GM12878 (cell line): ENCODE data around the gene RPRD1B. TPM values are rescaled to one million over a fixed set of nuclear protein-coding genes. Genes with fewer than 3 reads are reported as not detected.

Experiments
- ATAC-seq: fragments of 200-7000 bp; cut with Tn5 transposase; 3 replicates; pipeline ENCODE4 v1.9.1; 2020; ENCODE audit warnings: mild to moderate bottlenecking, moderate library complexity
- BruUV-seq: library from RNA; stranded (reverse); fragments of 400-500 nt; replicated peaks from 2 replicates; lab custom pipeline; 2021; lab: Mats Ljungman, UMichigan
- CTCF ChIA-PET: fragments of 300-600 bp; sonication (Branson Sonifier 250); formaldehyde crosslinking; extraction: SDS; loops from one replicate; lab custom pipeline; 2021; ENCODE audit warnings: inconsistent platforms; lab: Yijun Ruan, JAX
- POLR2A ChIA-PET: fragments of 350-600 bp; formaldehyde crosslinking; extraction: SDS; loops from one replicate; lab custom pipeline; 2021; ENCODE audit warnings: inconsistent platforms; lab: Charles Lee
- RAD21 ChIA-PET: fragments of 300-600 bp; sonication (Branson Sonifier 250); formaldehyde crosslinking; loops from one replicate; lab custom pipeline; 2023; ENCODE audit warnings: antibody characterized with exemption; ENCODE audit not compliant: unreplicated experiment; lab: Charles Lee
- SMC1A ChIA-PET: fragments of 300-600 bp; sonication (Branson Sonifier 250); formaldehyde crosslinking; loops from one replicate; lab custom pipeline; 2023; ENCODE audit not compliant: unreplicated experiment, uncharacterized antibody; lab: Charles Lee
- DNase-seq: peaks from one replicate; pipeline ENCODE4 v3.0.0-alpha.2; 2011; ENCODE audit warnings: low read depth, low spot score
- FAIRE-seq: peaks from 3 replicates; lab custom pipeline; 2011; peaks lifted over from hg19 to GRCh38; lab: Jason Lieb, UNC
- H2AFZ ChIP-seq: 2 replicates; pipeline ENCODE4 v1.6.0; 2011; ENCODE audit warnings: low read depth, low read length, control low read depth; ENCODE audit not compliant: control insufficient read depth
- H3K27ac ChIP-seq: 2 replicates; pipeline ENCODE4 v1.5.1; 2011; ENCODE audit warnings: control low read depth; ENCODE audit not compliant: control insufficient read depth, insufficient read depth
- H3K27me3 ChIP-seq, 2 experiments: replicated peaks in 1 of 2; 2 replicates each; pipeline versions ENCODE4 v1.6.0 to v1.6.1; 2011; ENCODE audit warnings: low read length in 1 of 2; ENCODE audit not compliant: control insufficient read depth in 2 of 2, insufficient read depth in 2 of 2
- H3K36me3 ChIP-seq, 2 experiments: 2 replicates each; pipeline ENCODE4 v1.5.1; 2011; ENCODE audit warnings: low read length in 1 of 2; ENCODE audit not compliant: control insufficient read depth in 2 of 2, insufficient read depth in 2 of 2
- H3K4me1 ChIP-seq: 2 replicates; pipeline ENCODE4 v1.6.1; 2011; ENCODE audit warnings: mild to moderate bottlenecking, low read length, moderate library complexity, mixed read lengths; ENCODE audit not compliant: control insufficient read depth, insufficient read depth
- H3K4me2 ChIP-seq: 2 replicates; pipeline ENCODE4 v1.6.0; 2011; ENCODE audit warnings: control low read depth; ENCODE audit not compliant: control insufficient read depth, insufficient read depth
- H3K4me3 ChIP-seq: fragments of 200-600 bp; sonication (generic); 2 replicates; pipeline ENCODE4 v1.5.1; 2016
- H3K79me2 ChIP-seq: 2 replicates; pipeline ENCODE4 v1.6.0; 2011; ENCODE audit warnings: low read length; ENCODE audit not compliant: control insufficient read depth, insufficient read depth
- H3K9ac ChIP-seq: 2 replicates; pipeline ENCODE4 v1.8.0; 2011; ENCODE audit warnings: low read length, control low read depth, mixed read lengths; ENCODE audit not compliant: control insufficient read depth, insufficient read depth
- H3K9me3 ChIP-seq: replicated peaks from 3 replicates; pipeline ENCODE4 v1.5.1; 2011; ENCODE audit warnings: mild to moderate bottlenecking, low read length; ENCODE audit not compliant: control insufficient read depth, insufficient read depth
- H4K20me1 ChIP-seq: 2 replicates; pipeline ENCODE4 v1.6.0; 2011; ENCODE audit not compliant: control insufficient read depth, insufficient read depth
- HDGF ChIP-seq: fragments of 450-650 bp; IDR thresholded peaks from 2 replicates; pipeline ENCODE4 v1.6.1; 2016; ENCODE audit warnings: antibody characterized with exemption
- ZNF384 ChIP-seq: IDR thresholded peaks from 2 replicates; pipeline ENCODE4 v1.6.1; 2012; ENCODE audit warnings: low read depth, mild to moderate bottlenecking, low read length, improper control_type of control experiment, borderline replicate concordance
- WGBS: methylation state at CpG from one replicate; pipeline ENCODE4 v1.1.6; 2016; ENCODE audit warnings: low lambda C conversion rate; ENCODE audit not compliant: insufficient replicate concordance, insufficient coverage; ENCODE audit errors: missing lambda C conversion rate; 5-methylcytosine and 5-hydroxymethylcytosine counted together
- in situ Hi-C: fragments of 300-500 bp; cut with MboI; formaldehyde crosslinking; loops from 9 replicates; pipeline ENCODE4 v1.14.3; 2018; ENCODE audit warnings: mixed read lengths
- intact Hi-C: fragments of 100-400 bp; cut with micrococcal nuclease; formaldehyde crosslinking; loops from one replicate; pipeline ENCODE4 v1.14.2; 2022; ENCODE audit not compliant: unreplicated experiment
- polyA plus RNA-seq, 11 experiments: library from polyadenylated mRNA; depleted of rRNA in 4 of 11; unstranded in 6 of 11; stranded (reverse) in 5 of 11; fragments of >200 nt; fragmentation: Nextera tagmentation in 4 of 11; fragmentation: Illumina TruSeq in 1 of 11; extraction: Ambion mirVana in 4 of 11; extraction: Trizol in 1 of 11; gene quantifications; 1 replicate in 1 of 11; 2 replicates in 10 of 11; pipeline versions ENCODE4 v1.2.1 to v1.2.3, GENCODE V29; 2011 to 2016; ENCODE audit warnings: inconsistent platforms in 2 of 11, missing spikeins in 2 of 11, low read depth in 1 of 11
- total RNA-seq, 4 experiments: library from RNA; depleted of rRNA in 3 of 4; stranded (reverse); fragments of >200 nt in 3 of 4; fragmentation: Illumina TruSeq in 1 of 4; extraction: Trizol in 1 of 4; gene quantifications; 2 replicates each; pipeline versions ENCODE4 v1.2.1 to v1.2.3, GENCODE V29; 2013 to 2021

The RPRD1B gene
- total and polyA plus RNA-seq, 10 of the 15 experiments (the other 5 are each of a cell fraction or from before 2014, with no cell fraction given): 5.2 to 40.2 (median 30.0) TPM

- peak; percentile 61 for FAIRE-seq
- DNase-seq: no peak
- Histone ChIP-seq H3K9ac (no peak overlapping the region), H3K36me3 (no peaks in the 10 kb centered on the region), H3K4me1 (0 out of 2 replicates have a peak, but pooled peaks cover 3% of the 10 kb centered on the region), H3K4me3 (no peak overlapping the region), H3K27me3 (no peaks in the 10 kb centered on the region)
- SMC1A ChIA-PET: interaction anchor here (1.1 to 7.0 kb wide), 10 partner anchors 13 to 109 kb away, joined by 3 to 105 read pairs (median 7); no protein-coding TSS in a partner anchor
- intact Hi-C loops (no loop called here), in situ Hi-C loops (no loop called here)
- RAD21 ChIA-PET: interaction anchor here (0.6 to 6.9 kb wide), 13 partner anchors 18 to 315 kb away, joined by 3 to 88 read pairs (median 5); partner anchors contain the start of gene TGM2
- ATAC-seq: no peak
- TF ChIP-seq HDGF: peak; percentile 53; the same call in 1 of the 2 replicates
- no peak for TF ChIP-seq ZNF384
- TF ChIP-seq, all 136 proteins: peak for 1
- ChIA-PET CTCF (interaction anchor here (0.6 to 8.4 kb wide), 11 partner anchors 7 to 110 kb away, joined by 3 to 131 read pairs (median 38); no protein-coding TSS in a partner anchor), POLR2A (interaction anchor here (0.7 to 1.7 kb wide), 4 partner anchors 12 to 71 kb away, joined by 3 to 8 read pairs (median 4); no protein-coding TSS in a partner anchor)
- Histone ChIP-seq H3K9me3 (no peaks in the 10 kb centered on the region; the same call in 2 of the 3 replicates), H2AFZ (no peak overlapping the region), H4K20me1 (no peaks in the 10 kb centered on the region), H3K79me2 (no peaks in the 10 kb centered on the region), H3K4me2 (no peak overlapping the region), H3K27ac (no peak overlapping the region)
- BruUV-seq: no TSS peak
- 90% methylated on average over 8 of the region's 8 CpGs for WGBS
Observed at GRCh38 chr20:38111366-38112232, 78.1 kb downstream of the RPRD1B start.
